Measurements from ENCODE around the gene VAMP8. TPM values are rescaled to one million over a fixed set of nuclear protein-coding genes. Genes with fewer than 3 reads are reported as not detected.
"Not testable (repeated sequence)": the region's sequence is repeated elsewhere in the genome, so short reads cannot be mapped to it uniquely, and the experiment has no call there.

Gene VAMP8
- total and polyA plus RNA-seq, 2 of the 8 experiments (the other 6 are each of a cell fraction or from before 2014, with no cell fraction given) = 34.4 to 69.7 TPM

DNA sequence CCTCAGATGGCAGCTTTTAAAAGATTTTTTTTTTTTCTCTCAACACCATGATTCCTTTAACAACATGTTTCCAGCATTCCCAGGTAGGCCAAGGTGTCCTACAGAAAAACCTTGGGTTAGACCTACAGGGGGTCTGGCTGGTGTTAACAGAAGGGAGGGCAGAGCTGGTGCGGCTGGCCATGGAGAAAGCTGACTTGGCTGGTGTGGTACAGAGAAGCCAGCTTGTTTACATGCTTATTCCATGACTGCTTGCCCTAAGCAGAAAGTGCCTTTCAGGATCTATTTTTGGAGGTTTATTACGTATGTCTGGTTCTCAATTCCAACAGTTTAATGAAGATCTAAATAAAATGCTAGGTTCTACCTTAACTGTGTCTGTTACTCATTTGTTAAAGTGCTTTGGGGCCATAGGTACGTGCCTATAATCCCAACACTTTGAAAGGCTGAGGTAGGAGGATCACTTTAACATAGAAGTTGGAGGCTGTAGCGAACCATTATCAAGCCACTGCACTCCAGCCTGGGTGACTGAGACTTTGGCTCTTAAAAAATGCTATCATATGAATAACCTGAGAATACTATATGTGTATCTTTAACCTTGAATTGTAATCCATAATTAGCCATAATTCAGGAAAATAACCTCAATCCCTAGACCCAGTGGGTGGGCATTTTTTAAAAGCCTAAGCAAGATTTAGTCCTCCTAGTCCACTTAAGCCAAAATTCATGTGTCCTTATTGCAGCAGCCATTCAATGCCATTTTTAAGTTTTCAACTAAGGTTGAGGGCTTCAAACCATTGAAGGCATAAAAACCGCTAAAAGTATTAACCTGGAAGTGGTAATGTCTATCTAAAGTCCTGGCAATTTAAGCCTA, 32.2 kb upstream of the VAMP8 start:
- H3K18ac ChIP-seq (ENCODE audit: extremely low read depth, low read length); H3K9ac ChIP-seq (replicated peaks in 1 of 4; ENCODE audit: extremely low read depth in 1 of 4, low read depth in 3 of 4, low read length in 3 of 4); H3K9me3 ChIP-seq (ENCODE audit: insufficient read depth in 2 of 2, low read depth in 1 of 2, low read length in 1 of 2); H2BK12ac ChIP-seq (ENCODE audit: low read depth, low read length); H3K4me2 ChIP-seq (ENCODE audit: insufficient read depth in 1 of 2, low read depth in 2 of 2, low read length in 2 of 2); H4K8ac ChIP-seq (ENCODE audit: extremely low read depth, insufficient read depth, low read length); H4K91ac ChIP-seq (replicated peaks; ENCODE audit: insufficient read length, low read length); H3K4me3 ChIP-seq (ENCODE audit: extremely low read depth in 1 of 4, insufficient read depth in 2 of 4, low read depth in 3 of 4, low read length in 4 of 4); H2AFZ ChIP-seq (ENCODE audit: low read length); H3K23ac ChIP-seq (ENCODE audit: insufficient read length); DNase-seq (ENCODE audit: low read depth in 1 of 2, low spot score in 2 of 2); H2AK5ac ChIP-seq (ENCODE audit: low read depth, low read length); H3K79me1 ChIP-seq (ENCODE audit: low read depth, low read length); H3K27ac ChIP-seq (ENCODE audit: low read depth, low read length); H3K27me3 ChIP-seq (replicated peaks in 1 of 4; ENCODE audit: control insufficient read depth in 3 of 4, extremely low read depth in 1 of 4, insufficient read depth in 3 of 4, low read length in 3 of 4); H3K4me1 ChIP-seq (replicated peaks in 1 of 4; ENCODE audit: control insufficient read depth in 3 of 4, insufficient read depth in 4 of 4, low read length in 3 of 4); H3K14ac ChIP-seq (ENCODE audit: insufficient read length); FAIRE-seq; H2BK5ac ChIP-seq (ENCODE audit: low read depth, low read length); H3K23me2 ChIP-seq (ENCODE audit: low read depth, low read length); H2BK15ac ChIP-seq (ENCODE audit: low read length); H2BK120ac ChIP-seq (replicated peaks; ENCODE audit: low read depth, low read length); H2BK20ac ChIP-seq (ENCODE audit: low read length); H3K4ac ChIP-seq (replicated peaks; ENCODE audit: insufficient read length, low read depth, low read length); H3K56ac ChIP-seq (replicated peaks; ENCODE audit: insufficient read length, low read depth, low read length); H4K5ac ChIP-seq (ENCODE audit: insufficient read length, low read depth, low read length): not testable (repeated sequence)
- H4K20me1 ChIP-seq (replicated peaks in 1 of 2; ENCODE audit: control insufficient read depth in 1 of 2, insufficient read depth in 2 of 2, low read length in 2 of 2) = peaks cover 20 to 25% of the 10 kb centered on the region in 2 experiments
- peaks cover 19 to 27% of the 10 kb centered on the region in 2 experiments for H3K79me2 ChIP-seq (ENCODE audit: control insufficient read depth in 1 of 2, insufficient read depth in 2 of 2, low read length in 2 of 2)
- H3K36me3 ChIP-seq (ENCODE audit: control insufficient read depth in 2 of 4, insufficient read depth in 4 of 4, low read length in 3 of 4) = peaks cover 33 to 67% (median 46%) of the 10 kb centered on the region in 4 experiments
- 0 out of 2 replicates have a peak, but pooled peaks have one; percentile 80 for TF ChIP-seq POLR2AphosphoS5 (IDR thresholded peaks at IDR 0.05; ENCODE audit: low read depth, low read length)
- WGBS, 2 experiments (ENCODE audit: extremely low coverage in 1 of 2, insufficient coverage in 1 of 2, insufficient read length in 1 of 2, insufficient replicate concordance in 2 of 2, low coverage in 1 of 2, low lambda C conversion rate in 2 of 2, missing lambda C conversion rate in 1 of 2) = 95% methylated on average over 5 of the region's 5 CpGs; no CpG with 5 or more reads in 1 of the 2 experiments
- POLR2A ChIA-PET (ENCODE audit: partially characterized antibody) = interaction anchor here (0.6 to 38.6 kb wide), 30 partner anchors 4 to 616 kb away, joined by 3 to 1889 read pairs (median 4); partner anchors contain the start of genes CAPG, ELMOD3, GGCX and MAT2A
- CTCF ChIA-PET (ENCODE audit: partially characterized antibody) = interaction anchor here (0.9 to 4.9 kb wide), 7 partner anchors 11 to 179 kb away, joined by 3 to 46 read pairs (median 4); partner anchors contain the start of gene SH2D6

Data from H1 (cell line).